22Rv1 (cell line): Measurements from ENCODE around the gene RIC3.

Experiments
- H3K27ac ChIP-seq: fragments of 450-650 bp; 2 replicates; pipeline ENCODE4 v1.5.1; 2017
- CTCF ChIP-seq: fragments of 450-650 bp; IDR thresholded peaks from 2 replicates; pipeline ENCODE4 v1.5.1; 2017; ENCODE audit warnings: mild to moderate bottlenecking
- ZFX ChIP-seq: fragments of 450-650 bp; IDR thresholded peaks from 2 replicates; pipeline ENCODE4 v1.6.1; 2017; ENCODE audit warnings: antibody characterized with exemption, borderline replicate concordance

RIC3 gene

GRCh38 chr11:8105133-8105532 is 63.7 kb downstream of the RIC3 start:
- no peak overlapping the region for H3K27ac ChIP-seq
- no peak for TF ChIP-seq ZFX
- TF ChIP-seq CTCF, result no peak

- no peak overlapping the region for H3K27ac ChIP-seq
- TF ChIP-seq CTCF, result no peak
- TF ChIP-seq ZFX, result no peak
These were observed 64.9 kb downstream of the RIC3 start for GRCh38 chr11:8103909-8104308.

- TF ChIP-seq CTCF (no peak), ZFX (no peak)
- no peak overlapping the region for H3K27ac ChIP-seq
These were observed 65.9 kb downstream of the RIC3 start for GRCh38 chr11:8102965-8103364.

GRCh38 chr11:8102296-8102915 is 66.4 kb downstream of the RIC3 start:
- TF ChIP-seq ZFX (no peak), CTCF (no peak)
- no peak overlapping the region for H3K27ac ChIP-seq

GRCh38 chr11:8101421-8101820 is 67.4 kb downstream of the RIC3 start:
- H3K27ac ChIP-seq, result no peak overlapping the region
- no peak for TF ChIP-seq CTCF
- no peak for TF ChIP-seq ZFX

- TF ChIP-seq CTCF (no peak), ZFX (no peak)
- H3K27ac ChIP-seq, result no peak overlapping the region
These were observed 68.2 kb downstream of the RIC3 start for GRCh38 chr11:8100605-8101004.

- no peak for TF ChIP-seq ZFX
- TF ChIP-seq CTCF, result no peak
- no peak overlapping the region for H3K27ac ChIP-seq
These were observed 68.7 kb downstream of the RIC3 start for GRCh38 chr11:8100158-8100557.
